ENCODE results near the gene CACNG6.

DNA sequence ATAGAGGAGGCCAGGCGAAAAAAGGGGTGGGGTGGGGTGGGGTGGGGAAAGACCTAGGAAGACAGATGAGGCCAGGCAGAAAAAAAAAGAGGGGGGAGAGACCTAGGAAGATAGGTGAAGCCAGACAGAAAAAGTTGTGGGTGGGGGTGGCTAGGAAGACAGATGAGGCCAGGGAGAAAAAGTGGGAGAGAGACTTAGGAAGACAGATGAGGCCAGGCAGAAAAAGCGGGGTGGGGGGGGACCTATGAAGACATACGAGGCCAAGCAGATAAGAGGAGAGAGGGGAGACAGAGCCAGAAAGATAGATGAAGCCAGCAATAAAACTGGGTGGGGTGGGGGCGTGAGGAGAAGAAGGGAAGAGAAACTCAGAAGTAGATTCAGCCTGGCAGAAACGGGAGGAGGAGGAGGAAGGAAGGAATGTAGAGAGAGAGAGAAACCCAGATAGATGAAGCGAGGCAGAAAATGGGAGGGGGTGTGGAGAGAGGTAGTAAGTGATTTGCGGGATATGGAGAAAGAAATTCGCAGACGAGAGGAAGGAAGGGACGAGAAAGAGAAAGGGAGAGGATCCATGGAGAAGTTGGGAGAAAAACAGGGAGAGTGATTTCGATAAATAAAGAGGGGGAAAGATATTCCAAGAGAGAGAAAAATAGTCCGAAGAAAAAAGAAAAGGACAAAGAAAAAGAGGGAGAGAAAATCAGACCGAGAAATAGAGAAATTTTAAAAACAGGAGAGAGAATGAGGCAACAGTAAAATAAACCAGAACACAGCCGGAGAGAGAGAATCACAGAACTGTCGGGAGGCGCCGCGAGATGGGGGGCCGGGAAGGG, 12.2 kb upstream of the CACNG6 start:
- TF ChIP-seq, protein P1, sequence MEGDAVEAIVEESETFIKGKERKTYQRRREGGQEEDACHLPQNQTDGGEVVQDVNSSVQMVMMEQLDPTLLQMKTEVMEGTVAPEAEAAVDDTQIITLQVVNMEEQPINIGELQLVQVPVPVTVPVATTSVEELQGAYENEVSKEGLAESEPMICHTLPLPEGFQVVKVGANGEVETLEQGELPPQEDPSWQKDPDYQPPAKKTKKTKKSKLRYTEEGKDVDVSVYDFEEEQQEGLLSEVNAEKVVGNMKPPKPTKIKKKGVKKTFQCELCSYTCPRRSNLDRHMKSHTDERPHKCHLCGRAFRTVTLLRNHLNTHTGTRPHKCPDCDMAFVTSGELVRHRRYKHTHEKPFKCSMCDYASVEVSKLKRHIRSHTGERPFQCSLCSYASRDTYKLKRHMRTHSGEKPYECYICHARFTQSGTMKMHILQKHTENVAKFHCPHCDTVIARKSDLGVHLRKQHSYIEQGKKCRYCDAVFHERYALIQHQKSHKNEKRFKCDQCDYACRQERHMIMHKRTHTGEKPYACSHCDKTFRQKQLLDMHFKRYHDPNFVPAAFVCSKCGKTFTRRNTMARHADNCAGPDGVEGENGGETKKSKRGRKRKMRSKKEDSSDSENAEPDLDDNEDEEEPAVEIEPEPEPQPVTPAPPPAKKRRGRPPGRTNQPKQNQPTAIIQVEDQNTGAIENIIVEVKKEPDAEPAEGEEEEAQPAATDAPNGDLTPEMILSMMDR (conservative IDR thresholded peaks at IDR 0.05; ENCODE audit: low read depth, low read length): no peak
- TF ChIP-seq EZH2 (IDR thresholded peaks at IDR 0.05; ENCODE audit: borderline replicate concordance, low read depth, low read length, poor library complexity, severe bottlenecking): no peak
